ENCODE data around the gene COX8A. TPM values are rescaled to one million over a fixed set of nuclear protein-coding genes. Genes with fewer than 3 reads are reported as not detected.
A peak's percentile ranks its signal among the peaks of the same experiment; 100 is the strongest.

Gene COX8A
- total RNA-seq, 1 donor from 2014 or later, result 481 TPM

DNA sequence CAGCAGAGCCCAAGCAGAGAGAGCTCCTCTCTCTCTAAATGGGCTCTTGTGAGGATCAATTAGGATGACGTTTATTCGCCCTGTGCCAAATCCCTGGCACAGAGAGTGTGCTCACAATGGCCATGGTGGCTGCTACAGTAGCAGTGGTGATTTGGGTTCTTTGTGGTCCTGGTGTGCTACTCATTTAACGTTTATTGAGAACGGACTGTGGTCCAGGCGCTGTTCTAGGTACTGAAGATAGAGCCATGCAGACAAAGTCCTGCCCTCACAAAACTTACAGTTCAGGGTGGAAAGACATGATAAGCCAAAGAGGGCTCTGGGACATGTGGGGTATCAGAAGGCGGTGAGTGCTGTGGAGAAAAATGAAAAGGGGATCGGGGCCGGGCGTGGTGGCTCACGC, 17.1 kb downstream of the COX8A start:
- no peak overlapping the region for H3K4me3 ChIP-seq (ENCODE audit: low read length in 3 of 3)
- H3K9me3 ChIP-seq (ENCODE audit: control insufficient read depth in 3 of 3, low read length in 3 of 3), result no peaks in the 10 kb centered on the region
- H3K36me3 ChIP-seq (ENCODE audit: control insufficient read depth in 3 of 3, insufficient read depth in 3 of 3, low read length in 3 of 3), result peaks cover 12 to 30% (median 27%) of the 10 kb centered on the region in 3 donors
- H3K27ac ChIP-seq (ENCODE audit: low read depth, low read length), result no peak overlapping the region
- H3K9ac ChIP-seq (ENCODE audit: low read depth in 1 of 3, low read length in 3 of 3), result no peak overlapping the region
- H3K4me1 ChIP-seq (ENCODE audit: control insufficient read depth in 3 of 3, insufficient read depth in 3 of 3, low read length in 3 of 3), result peaks cover 14 to 27% (median 15%) of the 10 kb centered on the region in 3 donors
- no peaks in the 10 kb centered on the region for H3K27me3 ChIP-seq (ENCODE audit: control insufficient read depth in 3 of 3, insufficient read depth in 3 of 3, low read length in 3 of 3)

DNA sequence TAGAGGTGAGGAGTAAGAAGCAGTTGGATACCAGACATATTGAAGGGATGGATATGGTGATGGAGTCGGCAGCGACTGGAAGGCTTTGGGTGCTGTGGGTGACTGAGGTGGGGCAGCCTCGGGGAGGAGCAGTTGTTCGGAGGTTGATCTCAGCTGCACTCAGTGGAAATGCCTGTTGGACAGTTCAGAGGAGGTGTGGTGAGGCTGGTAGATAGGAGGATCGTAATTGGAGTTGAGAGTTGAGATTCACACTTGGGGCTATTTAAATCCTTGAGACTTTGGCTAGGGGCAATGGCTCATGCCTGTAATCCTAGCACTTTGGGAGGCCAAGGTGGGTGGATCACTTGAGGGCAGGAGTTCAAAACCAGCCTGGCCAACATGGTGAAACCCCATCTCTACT, 18.7 kb downstream of the COX8A start:
- no peaks in the 10 kb centered on the region for H3K9me3 ChIP-seq (ENCODE audit: control insufficient read depth in 3 of 3, low read length in 3 of 3)
- H3K9ac ChIP-seq (ENCODE audit: low read depth in 1 of 3, low read length in 3 of 3), result no peak overlapping the region
- no peak overlapping the region for H3K27ac ChIP-seq (ENCODE audit: low read depth, low read length)
- peaks cover 3 to 11% (median 3%) of the 10 kb centered on the region in 3 donors for H3K4me1 ChIP-seq (ENCODE audit: control insufficient read depth in 3 of 3, insufficient read depth in 3 of 3, low read length in 3 of 3)
- peaks cover 20 to 45% (median 36%) of the 10 kb centered on the region in 3 donors for H3K36me3 ChIP-seq (ENCODE audit: control insufficient read depth in 3 of 3, insufficient read depth in 3 of 3, low read length in 3 of 3)
- no peak overlapping the region for H3K4me3 ChIP-seq (ENCODE audit: low read length in 3 of 3)
- H3K27me3 ChIP-seq (ENCODE audit: control insufficient read depth in 3 of 3, insufficient read depth in 3 of 3, low read length in 3 of 3), result no peaks in the 10 kb centered on the region

DNA sequence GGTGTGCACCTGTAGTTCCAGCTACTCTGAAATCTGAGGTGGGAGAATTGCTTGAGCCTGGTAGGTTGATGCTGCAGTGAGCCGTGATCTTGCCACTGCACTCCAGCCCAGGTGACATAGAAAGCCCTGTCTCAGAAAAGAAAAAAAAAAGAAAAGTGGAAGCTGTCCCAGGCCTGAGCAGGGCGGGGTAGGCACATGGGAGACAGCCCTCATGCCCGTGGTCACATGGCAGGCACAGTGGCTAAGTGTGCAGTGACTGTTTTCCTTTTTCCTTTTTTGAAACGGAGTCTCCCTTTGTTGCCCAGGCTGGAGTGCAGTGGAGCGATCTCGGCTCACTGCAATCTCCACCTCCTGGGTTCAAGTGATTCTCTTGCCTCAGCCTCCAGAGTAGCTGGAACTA, 19.6 kb downstream of the COX8A start:
- Histone ChIP-seq H3K36me3 (ENCODE audit: control insufficient read depth in 3 of 3, insufficient read depth in 3 of 3, low read length in 3 of 3) (peaks cover 16 to 43% (median 34%) of the 10 kb centered on the region in 3 donors), H3K27ac (ENCODE audit: low read depth, low read length) (no peak overlapping the region), H3K9ac (ENCODE audit: low read depth in 1 of 3, low read length in 3 of 3) (no peak overlapping the region), H3K9me3 (ENCODE audit: control insufficient read depth in 3 of 3, low read length in 3 of 3) (no peaks in the 10 kb centered on the region), H3K27me3 (ENCODE audit: control insufficient read depth in 3 of 3, insufficient read depth in 3 of 3, low read length in 3 of 3) (no peaks in the 10 kb centered on the region), H3K4me3 (ENCODE audit: low read length in 3 of 3) (no peak overlapping the region), H3K4me1 (ENCODE audit: control insufficient read depth in 3 of 3, insufficient read depth in 3 of 3, low read length in 3 of 3) (peaks cover 0 to 11% (median 4%) of the 10 kb centered on the region in 3 donors)

DNA sequence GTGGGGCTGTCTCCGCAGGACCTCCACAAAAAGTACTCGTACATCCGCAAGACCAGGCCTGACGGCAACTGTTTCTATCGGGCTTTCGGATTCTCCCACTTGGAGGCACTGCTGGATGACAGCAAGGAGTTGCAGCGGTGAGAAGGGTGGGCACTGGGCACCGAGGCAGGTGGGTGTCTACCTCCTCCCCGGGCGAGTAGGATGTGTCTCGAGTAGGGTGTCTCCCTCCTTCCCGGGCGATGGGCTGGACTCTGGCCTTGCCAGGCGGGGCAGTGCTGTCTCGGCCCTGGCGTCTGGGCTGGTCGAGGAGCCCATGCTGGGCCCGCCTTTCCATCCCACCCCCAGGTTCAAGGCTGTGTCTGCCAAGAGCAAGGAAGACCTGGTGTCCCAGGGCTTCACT, 22.1 kb downstream of the COX8A start:
- Histone ChIP-seq H3K9me3 (ENCODE audit: control insufficient read depth in 3 of 3, low read length in 3 of 3) (no peaks in the 10 kb centered on the region), H3K9ac (ENCODE audit: low read depth in 1 of 3, low read length in 3 of 3) (no peak overlapping the region), H3K4me3 (ENCODE audit: low read length in 3 of 3) (no peak overlapping the region), H3K27ac (ENCODE audit: low read depth, low read length) (no peak overlapping the region), H3K4me1 (ENCODE audit: control insufficient read depth in 3 of 3, insufficient read depth in 3 of 3, low read length in 3 of 3) (peaks cover 7 to 26% (median 15%) of the 10 kb centered on the region in 3 donors), H3K27me3 (ENCODE audit: control insufficient read depth in 3 of 3, insufficient read depth in 3 of 3, low read length in 3 of 3) (no peaks in the 10 kb centered on the region), H3K36me3 (ENCODE audit: control insufficient read depth in 3 of 3, insufficient read depth in 3 of 3, low read length in 3 of 3) (peaks cover 13 to 29% (median 24%) of the 10 kb centered on the region in 3 donors)

DNA sequence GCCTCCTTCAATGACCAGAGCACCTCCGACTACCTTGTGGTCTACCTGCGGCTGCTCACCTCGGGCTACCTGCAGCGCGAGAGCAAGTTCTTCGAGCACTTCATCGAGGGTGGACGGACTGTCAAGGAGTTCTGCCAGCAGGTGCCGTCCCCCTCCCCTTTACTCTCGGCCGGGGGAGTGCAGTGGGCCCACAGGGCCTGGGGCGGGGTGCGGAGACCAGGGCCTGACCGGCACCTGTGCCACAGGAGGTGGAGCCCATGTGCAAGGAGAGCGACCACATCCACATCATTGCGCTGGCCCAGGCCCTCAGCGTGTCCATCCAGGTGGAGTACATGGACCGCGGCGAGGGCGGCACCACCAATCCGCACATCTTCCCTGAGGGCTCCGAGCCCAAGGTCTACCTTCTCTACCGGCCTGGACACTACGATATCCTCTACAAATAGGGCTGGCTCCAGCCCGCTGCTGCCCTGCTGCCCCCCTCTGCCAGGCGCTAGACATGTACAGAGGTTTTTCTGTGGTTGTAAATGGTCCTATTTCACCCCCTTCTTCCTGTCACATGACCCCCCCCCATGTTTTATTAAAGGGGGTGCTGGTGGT, 22.8 kb downstream of the COX8A start:
- peaks cover 13 to 29% (median 22%) of the 10 kb centered on the region in 3 donors for H3K36me3 ChIP-seq (ENCODE audit: control insufficient read depth in 3 of 3, insufficient read depth in 3 of 3, low read length in 3 of 3)
- H3K9ac ChIP-seq (ENCODE audit: low read depth in 1 of 3, low read length in 3 of 3), result no peak overlapping the region
- no peaks in the 10 kb centered on the region for H3K9me3 ChIP-seq (ENCODE audit: control insufficient read depth in 3 of 3, low read length in 3 of 3)
- H3K27me3 ChIP-seq (ENCODE audit: control insufficient read depth in 3 of 3, insufficient read depth in 3 of 3, low read length in 3 of 3), result no peaks in the 10 kb centered on the region
- H3K4me1 ChIP-seq (ENCODE audit: control insufficient read depth in 3 of 3, insufficient read depth in 3 of 3, low read length in 3 of 3), result peaks cover 14 to 33% (median 22%) of the 10 kb centered on the region in 3 donors
- H3K27ac ChIP-seq (ENCODE audit: low read depth, low read length), result no peak overlapping the region
- no peak overlapping the region for H3K4me3 ChIP-seq (ENCODE audit: low read length in 3 of 3)

DNA sequence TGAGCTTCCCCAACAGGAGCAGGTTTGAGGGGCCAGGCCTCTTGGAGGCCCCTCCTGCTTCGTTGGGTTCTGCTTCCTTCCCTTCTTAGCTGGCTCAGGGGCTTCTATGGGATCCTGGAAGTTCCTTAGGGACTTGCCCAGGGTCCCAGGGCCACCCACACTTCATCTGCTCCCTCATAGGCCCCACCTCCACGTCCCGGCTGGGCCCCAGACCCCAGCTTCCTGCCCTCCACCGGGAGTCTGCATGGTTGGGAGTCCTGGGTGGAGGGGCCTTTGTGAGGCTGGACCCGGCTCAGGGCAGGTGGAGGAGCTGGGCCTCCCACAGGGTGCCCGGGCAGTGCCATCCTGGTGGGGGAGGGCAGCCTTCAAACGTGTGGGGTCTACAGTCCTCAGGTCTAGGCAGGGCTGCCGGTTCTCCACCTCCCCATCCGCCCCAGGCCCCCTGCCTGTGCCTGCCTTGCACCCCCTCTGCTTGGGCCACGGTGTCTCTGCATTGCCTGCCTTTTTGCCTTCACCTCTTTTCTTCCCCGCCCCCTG, 23.4 kb downstream of the COX8A start:
- peaks cover 13 to 29% (median 22%) of the 10 kb centered on the region in 3 donors for H3K36me3 ChIP-seq (ENCODE audit: control insufficient read depth in 3 of 3, insufficient read depth in 3 of 3, low read length in 3 of 3)
- peaks cover 16 to 35% (median 24%) of the 10 kb centered on the region in 3 donors for H3K4me1 ChIP-seq (ENCODE audit: control insufficient read depth in 3 of 3, insufficient read depth in 3 of 3, low read length in 3 of 3)

DNA sequence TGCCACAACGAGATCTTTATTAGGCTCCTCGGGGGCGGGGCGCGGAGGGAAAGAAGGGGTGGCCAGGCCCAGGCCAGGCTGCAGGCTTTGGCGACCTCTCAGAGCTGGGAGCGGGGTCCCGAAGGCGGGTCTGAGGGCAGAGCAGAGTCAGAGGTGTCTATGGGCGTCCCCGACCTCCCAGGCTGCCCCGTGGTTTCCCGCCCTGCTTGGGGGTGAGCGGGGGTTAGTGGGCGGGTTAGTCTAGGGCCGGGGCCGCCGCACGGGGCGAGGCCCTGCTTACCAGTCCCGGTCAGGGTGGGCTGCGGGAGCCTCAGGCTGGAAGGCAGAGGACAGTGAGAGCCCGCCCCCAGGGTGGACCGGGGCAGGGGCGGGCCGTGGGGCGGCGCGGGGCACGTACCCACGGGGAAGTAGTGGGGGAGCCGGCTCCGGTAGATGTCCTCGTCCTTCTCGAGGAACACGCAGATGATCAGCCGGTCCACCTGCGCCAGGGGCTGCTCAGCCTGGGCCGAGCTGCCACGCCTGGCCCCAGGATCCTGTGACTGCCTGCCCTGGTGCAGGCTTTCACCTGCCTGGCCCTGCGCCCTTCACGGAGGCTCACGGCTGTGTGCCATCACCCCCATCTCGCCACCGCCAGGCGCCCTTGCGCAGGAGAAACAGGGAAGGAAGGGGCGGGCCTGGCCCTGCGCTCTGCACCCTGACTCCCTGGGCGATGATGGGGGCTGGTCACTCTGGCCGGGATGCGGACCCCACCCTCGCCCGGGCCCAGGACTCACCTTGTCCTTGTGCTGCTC, 24.3 kb downstream of the COX8A start:
- H3K27ac ChIP-seq (ENCODE audit: low read depth, low read length), result no peak overlapping the region
- H3K9ac ChIP-seq (ENCODE audit: low read depth in 1 of 3, low read length in 3 of 3), result no peak overlapping the region
- H3K27me3 ChIP-seq (ENCODE audit: control insufficient read depth in 3 of 3, insufficient read depth in 3 of 3, low read length in 3 of 3), result no peaks in the 10 kb centered on the region
- no peaks in the 10 kb centered on the region for H3K9me3 ChIP-seq (ENCODE audit: control insufficient read depth in 3 of 3, low read length in 3 of 3)
- H3K4me3 ChIP-seq (ENCODE audit: low read length in 3 of 3), result no peak overlapping the region
- H3K36me3 ChIP-seq (ENCODE audit: control insufficient read depth in 3 of 3, insufficient read depth in 3 of 3, low read length in 3 of 3), result peaks cover 13 to 29% (median 25%) of the 10 kb centered on the region in 3 donors
- peaks cover 16 to 31% (median 24%) of the 10 kb centered on the region in 3 donors for H3K4me1 ChIP-seq (ENCODE audit: control insufficient read depth in 3 of 3, insufficient read depth in 3 of 3, low read length in 3 of 3)

More for the DNA sequence above, 23.4 kb downstream of the COX8A start:
- Histone ChIP-seq H3K9ac (ENCODE audit: low read depth in 1 of 3, low read length in 3 of 3) (no peak overlapping the region), H3K27ac (ENCODE audit: low read depth, low read length) (no peak overlapping the region), H3K4me3 (ENCODE audit: low read length in 3 of 3) (no peak overlapping the region), H3K27me3 (ENCODE audit: control insufficient read depth in 3 of 3, insufficient read depth in 3 of 3, low read length in 3 of 3) (no peaks in the 10 kb centered on the region), H3K9me3 (ENCODE audit: control insufficient read depth in 3 of 3, low read length in 3 of 3) (no peaks in the 10 kb centered on the region)

DNA sequence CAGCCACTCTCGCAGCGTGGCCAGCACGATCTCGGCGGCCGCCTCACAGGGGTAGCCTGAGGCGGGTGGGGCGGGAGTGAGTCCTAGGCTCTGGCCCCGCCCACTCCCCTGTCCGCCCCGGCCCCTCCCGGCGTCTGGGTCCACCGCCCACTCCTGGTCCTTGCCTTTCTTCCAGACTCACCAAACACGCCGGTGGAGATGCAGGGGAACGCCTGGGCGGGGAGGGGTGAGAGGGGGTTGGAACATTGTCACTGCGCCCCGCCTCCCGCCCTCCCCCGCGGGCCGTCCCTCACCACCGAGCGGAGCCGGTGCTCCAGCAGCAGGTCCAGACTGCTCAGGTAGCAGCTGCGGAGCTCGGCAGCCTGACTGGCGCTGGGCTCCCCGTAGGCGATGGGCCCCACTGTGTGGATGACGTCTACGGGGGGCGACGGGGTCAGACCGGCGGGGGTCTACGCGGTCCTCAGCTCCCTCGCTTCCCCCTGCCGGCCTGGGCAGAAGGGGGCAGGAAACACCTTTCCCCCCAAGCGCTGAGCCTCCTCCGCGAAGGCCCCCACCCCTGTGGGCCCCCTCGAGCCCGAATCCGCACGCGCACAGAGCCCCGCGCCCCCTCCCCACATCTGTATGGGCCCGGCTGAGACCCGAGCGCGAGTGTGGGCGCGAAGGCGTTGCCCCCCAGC, 25.1 kb downstream of the COX8A start:
- Histone ChIP-seq H3K9me3 (ENCODE audit: control insufficient read depth in 3 of 3, low read length in 3 of 3) (no peaks in the 10 kb centered on the region), H3K36me3 (ENCODE audit: control insufficient read depth in 3 of 3, insufficient read depth in 3 of 3, low read length in 3 of 3) (peaks cover 13 to 27% (median 25%) of the 10 kb centered on the region in 3 donors), H3K4me1 (ENCODE audit: control insufficient read depth in 3 of 3, insufficient read depth in 3 of 3, low read length in 3 of 3) (peaks cover 16 to 28% (median 21%) of the 10 kb centered on the region in 3 donors), H3K9ac (ENCODE audit: low read depth in 1 of 3, low read length in 3 of 3) (no peak overlapping the region), H3K27ac (ENCODE audit: low read depth, low read length) (no peak overlapping the region), H3K27me3 (ENCODE audit: control insufficient read depth in 3 of 3, insufficient read depth in 3 of 3, low read length in 3 of 3) (no peaks in the 10 kb centered on the region), H3K4me3 (ENCODE audit: low read length in 3 of 3) (peak overlapping the region in 1 of 3 donors; percentile 6)

DNA sequence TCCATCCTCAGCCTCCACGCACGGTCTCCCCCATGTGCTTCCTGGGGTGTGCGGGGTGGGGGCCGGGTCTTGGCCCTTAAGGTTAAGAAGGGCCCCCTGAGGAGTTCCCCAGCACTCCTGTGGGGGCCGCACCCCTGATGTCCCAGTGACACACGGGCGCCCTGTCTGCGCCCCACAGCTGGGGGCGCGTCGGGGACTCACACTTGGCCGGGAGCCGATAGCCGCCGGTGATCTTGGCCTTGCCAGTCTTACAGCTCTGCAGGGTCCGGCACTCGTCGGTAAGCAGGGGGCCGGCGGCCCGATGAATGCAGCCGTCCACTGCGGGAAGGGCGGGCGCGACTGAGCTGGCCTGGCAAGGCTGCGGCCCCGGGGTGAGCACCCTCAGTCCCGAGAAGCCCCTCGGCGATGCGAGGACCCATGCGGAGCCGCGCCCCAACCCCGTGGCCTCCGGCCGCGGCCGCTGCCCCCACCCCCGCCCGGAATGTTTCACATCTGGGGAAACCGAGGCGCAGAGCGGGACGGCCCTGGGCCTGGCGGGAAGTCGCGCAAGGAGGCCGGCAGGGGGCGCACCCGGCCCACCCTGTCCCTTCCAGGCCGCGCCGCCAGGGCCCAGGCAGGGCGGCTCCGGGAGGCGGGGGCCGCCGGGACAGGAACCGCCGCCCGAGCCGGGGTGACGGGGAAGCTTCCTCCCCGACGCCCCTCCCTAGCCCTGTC, 25.8 kb downstream of the COX8A start:
- peaks cover 16 to 28% (median 21%) of the 10 kb centered on the region in 3 donors for H3K4me1 ChIP-seq (ENCODE audit: control insufficient read depth in 3 of 3, insufficient read depth in 3 of 3, low read length in 3 of 3)
- H3K27ac ChIP-seq (ENCODE audit: low read depth, low read length), result no peak overlapping the region
- no peaks in the 10 kb centered on the region for H3K27me3 ChIP-seq (ENCODE audit: control insufficient read depth in 3 of 3, insufficient read depth in 3 of 3, low read length in 3 of 3)
- H3K36me3 ChIP-seq (ENCODE audit: control insufficient read depth in 3 of 3, insufficient read depth in 3 of 3, low read length in 3 of 3), result peaks cover 13 to 24% (median 21%) of the 10 kb centered on the region in 3 donors
- H3K9ac ChIP-seq (ENCODE audit: low read depth in 1 of 3, low read length in 3 of 3), result peak overlapping the region in 1 of 3 donors; percentile 50
- H3K4me3 ChIP-seq (ENCODE audit: low read length in 3 of 3), result peak overlapping the region in 1 of 3 donors; percentile 35
- H3K9me3 ChIP-seq (ENCODE audit: control insufficient read depth in 3 of 3, low read length in 3 of 3), result no peaks in the 10 kb centered on the region

Measured in skeletal muscle tissue (tissue), 4 donors.